HUES64 (cell line): ENCODE measurements around the gene PCNX1.

Source experiments
- H3K27ac ChIP-seq: 2 replicates; pipeline ENCODE4 v1.7.0; 2013; ENCODE audit warnings: low read depth, low read length, inconsistent platforms
- H3K27me3 ChIP-seq: 2 replicates; pipeline ENCODE4 v1.6.1; 2013; ENCODE audit warnings: mild to moderate bottlenecking, low read length; ENCODE audit not compliant: insufficient read depth
- H3K36me3 ChIP-seq: 2 replicates; pipeline ENCODE4 v1.6.1; 2013; ENCODE audit warnings: mild to moderate bottlenecking, low read length; ENCODE audit not compliant: insufficient read depth
- H3K4me1 ChIP-seq: 2 replicates; pipeline ENCODE4 v1.6.1; 2013; ENCODE audit warnings: mild to moderate bottlenecking, low read length, moderate library complexity; ENCODE audit not compliant: insufficient read depth
- H3K4me3 ChIP-seq: 2 replicates; pipeline ENCODE4 v1.5.1; 2013; ENCODE audit warnings: mild to moderate bottlenecking, low read length, moderate library complexity
- H3K9ac ChIP-seq: 2 replicates; pipeline ENCODE4 v1.6.1; 2013; ENCODE audit warnings: mild to moderate bottlenecking, low read depth, low read length
- H3K9me3 ChIP-seq: 2 replicates; pipeline ENCODE4 v1.6.1; 2013; ENCODE audit warnings: low read depth, low read length; ENCODE audit not compliant: insufficient read depth
- WGBS: fragments of 150-250, 120-280 bp; methylation state at CpG from one replicate; pipeline ENCODE4 v1.1.7; 2013; ENCODE audit warnings: missing lambda C conversion rate; 5-methylcytosine and 5-hydroxymethylcytosine counted together

Gene PCNX1

DNA sequence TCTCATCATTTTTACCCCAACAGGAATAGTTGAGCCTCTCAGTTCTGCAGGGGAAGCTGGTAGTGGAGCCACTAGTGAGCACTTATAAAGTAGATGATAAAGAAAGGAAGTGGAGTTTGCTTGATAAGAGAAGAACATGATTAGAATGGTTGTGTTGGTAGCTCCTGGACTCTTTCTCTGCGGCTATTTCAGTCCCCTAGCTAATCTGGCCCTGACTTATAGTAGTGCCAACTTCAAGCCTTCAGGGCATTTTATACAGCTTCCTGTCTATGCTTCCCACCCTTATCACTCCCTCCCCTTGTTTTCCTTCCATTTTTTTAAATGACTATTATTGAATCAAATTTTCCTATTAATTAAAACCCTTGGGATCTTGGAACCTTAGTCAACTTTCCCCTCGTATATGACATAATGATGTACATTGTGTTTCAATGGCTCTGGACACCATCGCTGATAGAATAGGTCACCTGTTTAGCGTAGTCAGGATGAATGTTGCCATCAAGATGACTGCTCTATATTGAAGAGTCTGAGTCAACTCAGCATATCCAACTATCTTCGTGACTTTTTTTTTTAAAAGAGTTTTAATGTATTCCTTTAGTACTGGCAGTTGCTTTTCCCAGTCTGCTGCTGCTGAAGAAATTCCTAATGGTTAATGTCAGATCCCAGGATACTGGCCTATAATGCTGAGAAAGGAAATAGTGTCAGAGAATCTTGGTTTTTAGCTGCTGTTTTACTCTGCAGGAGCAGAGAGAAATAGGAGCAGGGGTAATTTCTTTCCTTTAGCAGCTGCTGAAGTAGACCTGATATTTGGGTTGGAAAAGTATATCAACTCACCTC lies 16.2 kb upstream of the PCNX1 start:
- 93% methylated on average over 5 of the region's 5 CpGs for WGBS
- Histone ChIP-seq H3K27ac (no peak overlapping the region), H3K4me3 (no peak overlapping the region), H3K9me3 (no peaks in the 10 kb centered on the region), H3K9ac (no peak overlapping the region), H3K36me3 (no peaks in the 10 kb centered on the region), H3K27me3 (no peaks in the 10 kb centered on the region), H3K4me1 (0 out of 2 replicates have a peak, but pooled peaks cover 7% of the 10 kb centered on the region)

DNA sequence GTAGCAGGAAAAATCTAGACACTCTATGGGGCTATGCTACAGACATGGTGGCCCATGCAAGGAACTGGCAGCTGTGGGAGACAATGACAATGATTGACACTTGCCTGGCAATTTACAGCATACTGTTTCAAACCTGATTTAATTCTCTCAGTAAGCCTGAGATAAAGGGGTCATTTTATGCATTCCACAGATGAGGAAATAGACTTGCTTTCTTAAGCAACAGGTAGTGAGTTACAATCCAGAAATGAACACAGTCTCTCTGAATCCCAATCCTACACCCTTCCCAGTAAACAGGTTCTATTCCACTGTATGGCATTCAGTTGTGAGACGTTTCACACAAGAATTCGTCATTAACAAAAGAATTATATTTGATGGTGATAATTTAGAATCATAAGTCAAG lies 15.5 kb upstream of the PCNX1 start:
- Histone ChIP-seq H3K4me3 (no peak overlapping the region), H3K27ac (no peak overlapping the region), H3K9me3 (no peaks in the 10 kb centered on the region), H3K27me3 (no peaks in the 10 kb centered on the region), H3K36me3 (no peaks in the 10 kb centered on the region), H3K9ac (no peak overlapping the region), H3K4me1 (0 out of 2 replicates have a peak, but pooled peaks cover 3% of the 10 kb centered on the region)
- WGBS: 95% methylated on average over 2 of the region's 2 CpGs

GRCh38 chr14:70893062-70893845 lies 14.0 kb upstream of the PCNX1 start:
- Histone ChIP-seq H3K4me1 (no peaks in the 10 kb centered on the region), H3K27ac (no peak overlapping the region), H3K4me3 (no peak overlapping the region), H3K9ac (no peak overlapping the region), H3K9me3 (no peaks in the 10 kb centered on the region), H3K27me3 (no peaks in the 10 kb centered on the region), H3K36me3 (no peaks in the 10 kb centered on the region)
- WGBS: 92% methylated on average over 10 of the region's 13 CpGs

- H3K27me3 ChIP-seq: no peaks in the 10 kb centered on the region
- H3K4me1 ChIP-seq: no peaks in the 10 kb centered on the region
- no peaks in the 10 kb centered on the region for H3K9me3 ChIP-seq
- no peak overlapping the region; the same call in 1 of the 2 replicates for H3K9ac ChIP-seq
- H3K4me3 ChIP-seq: no peak overlapping the region
- no peaks in the 10 kb centered on the region for H3K36me3 ChIP-seq
- H3K27ac ChIP-seq: no peak overlapping the region
- WGBS: 94% methylated on average over 5 of the region's 5 CpGs
Measured at GRCh38 chr14:70893858-70894291, 13.4 kb upstream of the PCNX1 start.

DNA sequence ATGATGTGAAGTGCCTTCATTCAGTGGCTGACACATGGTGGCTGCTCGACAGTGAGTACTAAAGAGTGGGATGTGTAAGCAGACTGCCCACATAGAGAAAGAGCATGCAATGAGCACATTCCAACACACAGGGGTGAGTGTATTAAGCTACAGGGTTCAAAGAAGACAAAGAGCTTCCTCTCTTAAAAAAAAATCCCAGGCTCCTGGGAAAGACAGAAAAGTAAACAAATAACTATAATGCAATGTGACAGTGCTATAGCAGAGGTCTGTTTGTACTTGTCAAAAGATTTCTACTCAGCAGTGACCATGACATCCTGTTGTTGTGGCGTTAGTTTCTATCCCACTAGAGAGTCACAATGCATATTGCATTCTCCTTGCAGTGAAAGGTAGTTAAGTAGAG lies 12.4 kb upstream of the PCNX1 start:
- H3K4me3 ChIP-seq: no peak overlapping the region
- no peaks in the 10 kb centered on the region for H3K36me3 ChIP-seq
- no peaks in the 10 kb centered on the region for H3K27me3 ChIP-seq
- no peaks in the 10 kb centered on the region for H3K9me3 ChIP-seq
- H3K4me1 ChIP-seq: no peaks in the 10 kb centered on the region
- no peak overlapping the region for H3K9ac ChIP-seq
- 84% methylated on average over 2 of the region's 2 CpGs for WGBS
- H3K27ac ChIP-seq: no peak overlapping the region

GRCh38 chr14:70896317-70896716 lies 10.9 kb upstream of the PCNX1 start:
- Histone ChIP-seq H3K9me3 (no peaks in the 10 kb centered on the region), H3K4me1 (no peaks in the 10 kb centered on the region), H3K9ac (no peak overlapping the region), H3K27ac (no peak overlapping the region), H3K4me3 (no peak overlapping the region), H3K36me3 (no peaks in the 10 kb centered on the region), H3K27me3 (no peaks in the 10 kb centered on the region)
- 80% methylated on average over 1 of the region's 1 CpG for WGBS

GRCh38 chr14:70896981-70897380 lies 10.3 kb upstream of the PCNX1 start:
- 94% methylated on average over 3 of the region's 3 CpGs for WGBS
- no peaks in the 10 kb centered on the region for H3K27me3 ChIP-seq
- H3K9me3 ChIP-seq: no peaks in the 10 kb centered on the region
- no peak overlapping the region for H3K4me3 ChIP-seq
- H3K36me3 ChIP-seq: no peaks in the 10 kb centered on the region
- H3K4me1 ChIP-seq: no peaks in the 10 kb centered on the region
- no peak overlapping the region for H3K9ac ChIP-seq
- H3K27ac ChIP-seq: no peak overlapping the region

- no peak overlapping the region for H3K4me3 ChIP-seq
- H3K9me3 ChIP-seq: no peaks in the 10 kb centered on the region
- no peaks in the 10 kb centered on the region for H3K4me1 ChIP-seq
- H3K27me3 ChIP-seq: no peaks in the 10 kb centered on the region
- WGBS: 80% methylated on average over 2 of the region's 2 CpGs
- no peaks in the 10 kb centered on the region for H3K36me3 ChIP-seq
- H3K27ac ChIP-seq: no peak overlapping the region
- H3K9ac ChIP-seq: no peak overlapping the region
Measured at GRCh38 chr14:70897464-70897863, 9.8 kb upstream of the PCNX1 start.

DNA sequence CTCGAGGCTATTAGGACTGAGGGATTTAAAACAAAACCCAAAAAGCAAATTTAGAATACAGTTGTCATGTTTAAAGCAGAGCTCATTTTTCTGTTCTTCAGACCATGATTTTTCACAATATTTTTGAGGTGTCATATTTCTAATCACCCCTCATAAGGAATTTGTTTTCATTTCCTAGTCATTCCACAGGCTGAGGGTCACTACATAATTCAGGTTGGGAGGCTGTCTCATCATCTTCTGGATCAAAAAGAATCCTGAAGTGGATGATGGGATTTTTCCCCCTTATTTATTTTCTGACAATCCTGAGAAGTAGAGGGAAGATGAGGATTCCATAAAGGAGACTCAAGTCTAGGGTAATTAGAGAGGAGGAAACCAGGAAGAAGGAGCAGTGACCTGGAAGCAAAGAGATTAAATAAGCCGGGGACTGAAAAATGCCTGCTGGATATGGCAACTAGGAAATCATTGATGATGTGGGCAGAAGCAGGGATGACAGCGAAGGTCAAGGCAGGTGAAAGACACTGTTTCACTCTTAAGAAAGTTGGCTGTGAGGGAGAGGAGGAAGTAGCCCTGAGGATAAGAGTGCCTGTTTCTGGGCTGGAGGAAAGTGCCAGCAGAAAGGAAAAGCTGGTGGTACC lies 9.0 kb upstream of the PCNX1 start:
- WGBS: 87% methylated on average over 3 of the region's 3 CpGs
- H3K36me3 ChIP-seq: no peaks in the 10 kb centered on the region
- no peaks in the 10 kb centered on the region for H3K27me3 ChIP-seq
- H3K9ac ChIP-seq: no peak overlapping the region
- H3K27ac ChIP-seq: no peak overlapping the region
- H3K4me1 ChIP-seq: no peaks in the 10 kb centered on the region
- no peaks in the 10 kb centered on the region for H3K9me3 ChIP-seq
- H3K4me3 ChIP-seq: no peak overlapping the region

GRCh38 chr14:70901269-70901668 lies 6.0 kb upstream of the PCNX1 start:
- 100% methylated on average over 1 of the region's 1 CpG for WGBS
- H3K36me3 ChIP-seq: no peaks in the 10 kb centered on the region
- H3K4me3 ChIP-seq: no peak overlapping the region
- no peaks in the 10 kb centered on the region for H3K9me3 ChIP-seq
- H3K9ac ChIP-seq: no peak overlapping the region
- H3K27ac ChIP-seq: no peak overlapping the region
- no peaks in the 10 kb centered on the region for H3K27me3 ChIP-seq
- H3K4me1 ChIP-seq: 0 out of 2 replicates have a peak, but pooled peaks cover 2% of the 10 kb centered on the region

DNA sequence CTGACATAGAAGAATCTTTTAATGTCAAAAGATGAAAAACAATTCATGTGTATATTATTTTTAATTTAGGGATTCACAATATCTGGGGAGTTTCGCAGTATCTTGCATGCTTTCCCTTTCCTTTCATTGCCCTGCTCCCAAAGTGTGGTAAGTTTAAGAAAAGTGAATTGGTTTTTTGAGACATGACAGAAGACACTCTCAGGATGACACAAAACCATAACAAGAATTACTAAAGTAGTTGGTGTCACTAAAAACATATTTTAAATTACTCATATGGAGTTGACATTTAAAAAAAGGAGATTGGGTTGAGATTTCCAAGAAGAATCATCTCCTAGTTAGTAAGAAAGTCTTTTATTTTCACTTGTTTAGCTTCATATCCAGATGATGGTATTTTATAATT lies 5.1 kb upstream of the PCNX1 start:
- H3K27ac ChIP-seq: no peak overlapping the region
- 100% methylated on average over 1 of the region's 1 CpG for WGBS
- 0 out of 2 replicates have a peak, but pooled peaks cover 2% of the 10 kb centered on the region for H3K4me1 ChIP-seq
- H3K9ac ChIP-seq: no peak overlapping the region
- no peaks in the 10 kb centered on the region for H3K9me3 ChIP-seq
- no peak overlapping the region for H3K4me3 ChIP-seq
- no peaks in the 10 kb centered on the region for H3K27me3 ChIP-seq
- H3K36me3 ChIP-seq: no peaks in the 10 kb centered on the region
